Skeletal muscle tissue (tissue), 4 donors: ENCODE results near the gene RBCK1. TPM values are rescaled to one million over a fixed set of nuclear protein-coding genes. Genes with fewer than 3 reads are reported as not detected.
"Not testable (repeated sequence)": the region's sequence is repeated elsewhere in the genome, so short reads cannot be mapped to it uniquely, and the experiment has no call there.

Experiments
- H3K27ac ChIP-seq: one replicate; pipeline ENCODE4 v1.7.0; 2013; ENCODE audit warnings: mild to moderate bottlenecking, low read depth, low read length, inconsistent platforms
- H3K27me3 ChIP-seq, 3 donors: one replicate each; pipeline ENCODE4 v1.7.0; 2013; ENCODE audit warnings: low read length in 3 of 3; ENCODE audit not compliant: control insufficient read depth in 3 of 3, insufficient read depth in 3 of 3
- H3K36me3 ChIP-seq, 3 donors: one replicate each; pipeline ENCODE4 v1.7.0; 2013; ENCODE audit warnings: low read length in 3 of 3; ENCODE audit not compliant: control insufficient read depth in 3 of 3, insufficient read depth in 3 of 3
- H3K4me1 ChIP-seq, 3 donors: one replicate each; pipeline ENCODE4 v1.7.0; 2013; ENCODE audit warnings: low read length in 3 of 3, mild to moderate bottlenecking in 3 of 3; ENCODE audit not compliant: control insufficient read depth in 3 of 3, insufficient read depth in 3 of 3
- H3K4me3 ChIP-seq, 3 donors: one replicate each; pipeline ENCODE4 v1.7.0; 2013; ENCODE audit warnings: low read length in 3 of 3
- H3K9ac ChIP-seq, 3 donors: one replicate each; pipeline ENCODE4 v1.7.0; 2013; ENCODE audit warnings: low read length in 3 of 3, mild to moderate bottlenecking in 3 of 3, moderate library complexity in 2 of 3, low read depth in 1 of 3
- H3K9me3 ChIP-seq, 3 donors: one replicate each; pipeline ENCODE4 v1.7.0; 2013; ENCODE audit warnings: low read length in 3 of 3; ENCODE audit not compliant: control insufficient read depth in 3 of 3
- total RNA-seq: library from RNA; depleted of rRNA; stranded (reverse); fragments of >200 nt; gene quantifications from one replicate; pipeline ENCODE4 v1.2.3, GENCODE V29; 2014
- donor health status: Osteomylitis.

Gene RBCK1
- total RNA-seq, 1 donor from 2014 or later, result 29.2 TPM

- no peaks in the 10 kb centered on the region for H3K9me3 ChIP-seq
Observed at GRCh38 chr20:469746-470490, 61.8 kb downstream of the RBCK1 start.

GRCh38 chr20:472137-472846 is 64.2 kb downstream of the RBCK1 start:
- Histone ChIP-seq H3K36me3 (no peaks in the 10 kb centered on the region), H3K9me3 (no peaks in the 10 kb centered on the region), H3K4me1 (no peaks in the 10 kb centered on the region), H3K27ac (no peak overlapping the region), H3K9ac (no peak overlapping the region), H3K27me3 (peaks cover 0 to 6% (median 0%) of the 10 kb centered on the region in 3 donors), H3K4me3 (no peak overlapping the region)

More at GRCh38 chr20:469746-470490, 61.8 kb downstream of the RBCK1 start:
- Histone ChIP-seq H3K4me1 (no peaks in the 10 kb centered on the region), H3K4me3 (no peak overlapping the region), H3K9ac (no peak overlapping the region), H3K36me3 (no peaks in the 10 kb centered on the region), H3K27me3 (peaks cover 0 to 6% (median 0%) of the 10 kb centered on the region in 3 donors), H3K27ac (no peak overlapping the region)

GRCh38 chr20:472889-473292 is 64.8 kb downstream of the RBCK1 start:
- no peak overlapping the region for H3K27ac ChIP-seq
- H3K36me3 ChIP-seq, result peaks cover 0 to under 1% (median 0%) of the 10 kb centered on the region in 3 donors
- H3K27me3 ChIP-seq, result peaks cover 0 to 6% (median 0%) of the 10 kb centered on the region in 3 donors
- H3K9me3 ChIP-seq, result no peaks in the 10 kb centered on the region
- H3K4me3 ChIP-seq, result no peak overlapping the region
- no peak overlapping the region for H3K9ac ChIP-seq
- H3K4me1 ChIP-seq, result no peaks in the 10 kb centered on the region

- H3K9me3 ChIP-seq, result no peaks in the 10 kb centered on the region
- peaks cover 0 to 2% (median 0%) of the 10 kb centered on the region in 3 donors for H3K27me3 ChIP-seq
- peaks cover 0 to 3% (median 0%) of the 10 kb centered on the region in 3 donors for H3K4me1 ChIP-seq
- H3K4me3 ChIP-seq, result no peak overlapping the region
- H3K9ac ChIP-seq, result no peak overlapping the region
- H3K27ac ChIP-seq, result no peak overlapping the region
- H3K36me3 ChIP-seq, result peaks cover 0 to 6% (median 0%) of the 10 kb centered on the region in 3 donors
Observed at GRCh38 chr20:474581-474980, 66.5 kb downstream of the RBCK1 start.

GRCh38 chr20:475463-476357 is 67.6 kb downstream of the RBCK1 start:
- Histone ChIP-seq H3K9ac (no peak overlapping the region), H3K27me3 (no peaks in the 10 kb centered on the region), H3K9me3 (no peaks in the 10 kb centered on the region), H3K4me1 (peaks cover 0 to 3% (median 0%) of the 10 kb centered on the region in 3 donors), H3K27ac (no peak overlapping the region), H3K4me3 (no peak overlapping the region), H3K36me3 (peaks cover 0 to 14% (median 4%) of the 10 kb centered on the region in 3 donors)

GRCh38 chr20:476561-477249 is 68.6 kb downstream of the RBCK1 start:
- not testable (repeated sequence) for H3K4me3 ChIP-seq, H3K9me3 ChIP-seq, H3K9ac ChIP-seq, H3K27ac ChIP-seq, H3K4me1 ChIP-seq, H3K27me3 ChIP-seq
- peaks cover 0 to 14% (median 4%) of the 10 kb centered on the region in 3 donors for H3K36me3 ChIP-seq

- Histone ChIP-seq H3K9ac (no peak overlapping the region), H3K36me3 (peaks cover 9 to 25% (median 12%) of the 10 kb centered on the region in 3 donors), H3K27me3 (no peaks in the 10 kb centered on the region), H3K27ac (no peak overlapping the region), H3K9me3 (no peaks in the 10 kb centered on the region), H3K4me1 (peaks cover 0 to 3% (median 0%) of the 10 kb centered on the region in 3 donors), H3K4me3 (no peak overlapping the region)
Observed at GRCh38 chr20:478010-478948, 70.2 kb downstream of the RBCK1 start.

GRCh38 chr20:478949-479429 is 70.9 kb downstream of the RBCK1 start:
- Histone ChIP-seq H3K9me3 (no peaks in the 10 kb centered on the region), H3K27me3 (no peaks in the 10 kb centered on the region), H3K36me3 (peaks cover 11 to 28% (median 15%) of the 10 kb centered on the region in 3 donors), H3K27ac (no peak overlapping the region), H3K4me1 (peaks cover 0 to 5% (median 2%) of the 10 kb centered on the region in 3 donors), H3K9ac (no peak overlapping the region), H3K4me3 (no peak overlapping the region)
